Endothelial cell (in vitro differentiated cells): ENCODE results near the gene IQCM. TPM values are rescaled to one million over a fixed set of nuclear protein-coding genes. Genes with fewer than 3 reads are reported as not detected.

Source experiments
- DNase-seq: peaks from one replicate; pipeline ENCODE4 v3.0.0; 2021; ENCODE audit warnings: low spot score
- H3K27ac Mint-ChIP-seq: one replicate; pipeline ENCODE4 v1.8.0; 2021; ENCODE audit warnings: mixed read lengths, inconsistent platforms; ENCODE audit not compliant: unreplicated experiment
- H3K27me3 Mint-ChIP-seq: one replicate; pipeline ENCODE4 v1.8.0; 2021; ENCODE audit warnings: mild to moderate bottlenecking, moderate library complexity, mixed read lengths, inconsistent platforms; ENCODE audit not compliant: unreplicated experiment
- H3K36me3 Mint-ChIP-seq: one replicate; pipeline ENCODE4 v1.8.0; 2021; ENCODE audit warnings: mild to moderate bottlenecking, low read depth, mixed read lengths, inconsistent platforms; ENCODE audit not compliant: unreplicated experiment
- H3K4me1 Mint-ChIP-seq: one replicate; pipeline ENCODE4 v1.8.0; 2021; ENCODE audit warnings: mild to moderate bottlenecking, mixed read lengths, inconsistent platforms; ENCODE audit not compliant: unreplicated experiment
- H3K4me3 Mint-ChIP-seq: one replicate; pipeline ENCODE4 v1.8.0; 2021; ENCODE audit warnings: mild to moderate bottlenecking, mixed read lengths, inconsistent platforms; ENCODE audit not compliant: unreplicated experiment
- H3K9me3 Mint-ChIP-seq: one replicate; pipeline ENCODE4 v1.8.0; 2021; ENCODE audit warnings: mixed read lengths, inconsistent platforms; ENCODE audit not compliant: unreplicated experiment
- CTCF ChIP-seq: fragments of 200-600 bp; sonication (generic); IDR thresholded peaks from one replicate; pipeline ENCODE4 v1.5.0; 2021; ENCODE audit warnings: antibody characterized with exemption; ENCODE audit not compliant: unreplicated experiment
- total RNA-seq: library from RNA; stranded (reverse); fragmentation: NEBNext Ultra II Directional; extraction: Animal tissue kit (Norgen Biotek cat#: 25700); gene quantifications from one replicate; pipeline ENCODE4 v1.2.1, GENCODE V29; 2021; ENCODE audit not compliant: unreplicated experiment

IQCM gene
- total RNA-seq, 1 donor from 2014 or later, result not detected

GRCh38 chr4:149321438-149321837 is 494.2 kb downstream of the IQCM start:
- no peaks in the 10 kb centered on the region for H3K4me1 Mint-ChIP-seq
- no peak for DNase-seq
- H3K4me3 Mint-ChIP-seq, result no peak overlapping the region
- no peak for TF ChIP-seq CTCF
- no peaks in the 10 kb centered on the region for H3K9me3 Mint-ChIP-seq
- no peak overlapping the region for H3K27ac Mint-ChIP-seq
- H3K36me3 Mint-ChIP-seq, result no peaks in the 10 kb centered on the region
- peaks cover 3% of the 10 kb centered on the region for H3K27me3 Mint-ChIP-seq

GRCh38 chr4:149311076-149311475 is 504.6 kb downstream of the IQCM start:
- no peaks in the 10 kb centered on the region for H3K4me1 Mint-ChIP-seq
- TF ChIP-seq CTCF, result no peak
- no peak overlapping the region for H3K27ac Mint-ChIP-seq
- peaks cover 1% of the 10 kb centered on the region for H3K27me3 Mint-ChIP-seq
- no peaks in the 10 kb centered on the region for H3K9me3 Mint-ChIP-seq
- H3K4me3 Mint-ChIP-seq, result no peak overlapping the region
- no peak for DNase-seq
- H3K36me3 Mint-ChIP-seq, result no peaks in the 10 kb centered on the region

DNA sequence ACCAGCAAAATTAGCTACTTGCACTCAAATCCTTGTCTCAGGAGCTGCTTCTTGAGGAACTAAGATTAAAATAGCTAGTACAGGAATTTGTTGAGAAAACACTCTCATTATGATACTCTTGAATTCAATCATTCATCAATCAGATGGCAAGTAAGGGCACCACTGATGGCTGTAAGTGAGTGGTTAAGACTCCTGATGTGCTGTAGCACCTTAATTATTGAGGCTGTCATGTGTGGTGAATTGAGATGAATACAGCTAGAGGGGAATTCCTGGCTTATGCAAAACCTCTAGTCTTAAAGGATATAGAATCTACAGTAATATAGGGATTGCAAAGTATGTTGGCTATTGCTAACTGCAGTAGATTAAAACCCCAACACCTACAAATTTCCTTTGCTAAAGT is 509.1 kb downstream of the IQCM start:
- H3K27ac Mint-ChIP-seq, result no peak overlapping the region
- no peaks in the 10 kb centered on the region for H3K4me1 Mint-ChIP-seq
- no peak for DNase-seq
- no peaks in the 10 kb centered on the region for H3K36me3 Mint-ChIP-seq
- peaks cover 1% of the 10 kb centered on the region for H3K27me3 Mint-ChIP-seq
- no peaks in the 10 kb centered on the region for H3K9me3 Mint-ChIP-seq
- no peak overlapping the region for H3K4me3 Mint-ChIP-seq
- TF ChIP-seq CTCF, result no peak
